ENCODE measurements around the gene PYGO1.
"Not testable (repeated sequence)": the region's sequence is repeated elsewhere in the genome, so short reads cannot be mapped to it uniquely, and the experiment has no call there.

The PYGO1 gene
- long read RNA-seq, donor 1, full-length matches to known transcripts, result 7 of 7 reads
- long read RNA-seq, donor 1, partial matches to known transcripts, result 0 of 7 reads
- long read RNA-seq, donor 1, other reads (novel, unspliced or antisense), result 0 of 7 reads
- long read RNA-seq, donor 2, partial matches to known transcripts, result 0 of 2 reads
- long read RNA-seq, donor 2, other reads (novel, unspliced or antisense), result 0 of 2 reads
- long read RNA-seq, donor 3, full-length matches to known transcripts, result 1 of 1 reads
- long read RNA-seq, donor 3, partial matches to known transcripts, result 0 of 1 reads
- long read RNA-seq, donor 3, other reads (novel, unspliced or antisense), result 0 of 1 reads
- long read RNA-seq, donor 4, transcript PYGO1-202 (3 exons, 2,653 nt), result major isoform, 5 of 5 reads
- long read RNA-seq, donor 4, partial matches to known transcripts, result 0 of 5 reads
- long read RNA-seq, donor 4, other reads (novel, unspliced or antisense), result 0 of 5 reads
- long read RNA-seq, donor 5, partial matches to known transcripts, result 0 of 4 reads
- long read RNA-seq, donor 5, other reads (novel, unspliced or antisense), result 0 of 4 reads
- long read RNA-seq, donor 6, full-length matches to known transcripts, result 6 of 6 reads
- long read RNA-seq, donor 6, partial matches to known transcripts, result 0 of 6 reads
- long read RNA-seq, donor 6, other reads (novel, unspliced or antisense), result 0 of 6 reads
- long read RNA-seq, donor 7, result 0 reads
- long read RNA-seq, donor 8, partial matches to known transcripts, result 0 of 3 reads
- long read RNA-seq, donor 8, other reads (novel, unspliced or antisense), result 0 of 3 reads

- DNase-seq, result peak; percentile 88
These were observed at the start of gene PYGO1 for GRCh38 chr15:55588070-55588814. Gene PYGO1 (minus strand): TSS chr15:55588345. CDS start chr15:55587883, 462 bp downstream.

- DNase-seq, result no peak
These were observed 48.9 kb upstream of the PYGO1 start for GRCh38 chr15:55637086-55637485.

- no peak for DNase-seq
These were observed 45.6 kb upstream of the PYGO1 start for GRCh38 chr15:55633731-55634130.

- DNase-seq, result no peak
These were observed 44.3 kb upstream of the PYGO1 start for GRCh38 chr15:55632434-55632833.

- no peak for DNase-seq
These were observed 42.7 kb upstream of the PYGO1 start for GRCh38 chr15:55630858-55631257.

GRCh38 chr15:55628369-55628730, 40.2 kb upstream of the PYGO1 start:
- DNase-seq, result no peak

GRCh38 chr15:55627730-55628368, 39.7 kb upstream of the PYGO1 start:
- no peak for DNase-seq

- no peak for DNase-seq
These were observed 31.6 kb upstream of the PYGO1 start for GRCh38 chr15:55619783-55620182.

GRCh38 chr15:55618387-55618786, 30.2 kb upstream of the PYGO1 start:
- DNase-seq, result no peak

- no peak for DNase-seq
These were observed 27.3 kb upstream of the PYGO1 start for GRCh38 chr15:55615445-55615844.

- DNase-seq, result no peak
These were observed 25.6 kb upstream of the PYGO1 start for GRCh38 chr15:55613727-55614126.

- no peak for DNase-seq
These were observed 18.1 kb upstream of the PYGO1 start for GRCh38 chr15:55606214-55606613.

GRCh38 chr15:55601374-55601773, 13.2 kb upstream of the PYGO1 start:
- no peak for DNase-seq

GRCh38 chr15:55599439-55599838, 11.3 kb upstream of the PYGO1 start:
- DNase-seq, result no peak

- not testable (repeated sequence) for DNase-seq
These were observed 4.9 kb upstream of the PYGO1 start for GRCh38 chr15:55593019-55593418.

GRCh38 chr15:55590788-55591187, 2.6 kb upstream of the PYGO1 start:
- no peak for DNase-seq

GRCh38 chr15:55589287-55589686, 1.1 kb upstream of the PYGO1 start:
- DNase-seq, result peak; percentile 38

- peak; percentile 80 for DNase-seq
These were observed 620 bp upstream of the PYGO1 start for GRCh38 chr15:55588815-55589115.

GRCh38 chr15:55587321-55588069, 650 bp downstream of the PYGO1 start:
- peak; percentile 85 for DNase-seq

GRCh38 chr15:55586808-55587207, 1.3 kb downstream of the PYGO1 start:
- no peak for DNase-seq

- DNase-seq, result no peak
These were observed 11.2 kb downstream of the PYGO1 start for GRCh38 chr15:55576943-55577342.

- no peak for DNase-seq
These were observed 14.0 kb downstream of the PYGO1 start for GRCh38 chr15:55574096-55574495.

Measured in right kidney (tissue), 9 donors.